ENCODE measurements around the gene LGMN.

The LGMN gene

DNA sequence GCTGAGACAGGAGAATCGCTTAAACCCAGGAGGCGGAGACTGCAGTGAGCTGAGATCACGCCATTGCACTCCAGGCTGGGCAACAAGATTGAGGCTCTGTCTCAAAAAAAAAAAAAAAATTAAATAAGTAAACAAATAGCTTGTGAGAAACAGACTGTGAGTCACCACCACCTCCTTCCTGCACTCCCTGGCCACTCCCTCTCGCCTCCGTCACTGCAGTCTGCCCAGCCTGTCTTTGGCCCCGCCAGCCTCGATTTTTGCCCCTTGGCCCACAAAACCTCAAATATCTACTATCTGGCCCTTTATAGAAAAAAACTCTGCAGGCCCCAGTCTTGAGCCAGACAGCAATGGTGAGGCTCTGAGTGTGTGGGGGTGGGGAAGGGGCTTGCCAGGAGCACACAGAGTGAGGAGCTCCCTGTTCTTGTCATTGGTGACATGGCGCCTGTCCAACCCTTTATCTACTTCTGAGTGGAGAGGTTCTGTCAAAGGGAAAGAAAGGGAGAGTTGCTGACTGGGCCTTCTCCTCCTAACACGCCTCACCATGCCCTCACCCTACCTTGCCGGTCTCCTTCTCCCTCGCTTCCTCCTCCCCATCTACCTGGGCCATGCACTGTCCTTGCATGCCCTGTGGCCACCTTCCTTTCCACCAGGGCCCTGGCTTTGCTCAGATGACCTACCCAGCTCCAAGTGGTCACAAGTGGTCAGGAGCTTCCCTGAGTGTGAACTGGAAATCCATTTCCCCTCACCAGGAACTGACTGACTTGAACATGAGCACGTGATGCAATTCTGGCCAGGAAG lies 22.1 kb downstream of the LGMN start:
- no peak for DNase-seq (ENCODE audit: low spot score)

DNA sequence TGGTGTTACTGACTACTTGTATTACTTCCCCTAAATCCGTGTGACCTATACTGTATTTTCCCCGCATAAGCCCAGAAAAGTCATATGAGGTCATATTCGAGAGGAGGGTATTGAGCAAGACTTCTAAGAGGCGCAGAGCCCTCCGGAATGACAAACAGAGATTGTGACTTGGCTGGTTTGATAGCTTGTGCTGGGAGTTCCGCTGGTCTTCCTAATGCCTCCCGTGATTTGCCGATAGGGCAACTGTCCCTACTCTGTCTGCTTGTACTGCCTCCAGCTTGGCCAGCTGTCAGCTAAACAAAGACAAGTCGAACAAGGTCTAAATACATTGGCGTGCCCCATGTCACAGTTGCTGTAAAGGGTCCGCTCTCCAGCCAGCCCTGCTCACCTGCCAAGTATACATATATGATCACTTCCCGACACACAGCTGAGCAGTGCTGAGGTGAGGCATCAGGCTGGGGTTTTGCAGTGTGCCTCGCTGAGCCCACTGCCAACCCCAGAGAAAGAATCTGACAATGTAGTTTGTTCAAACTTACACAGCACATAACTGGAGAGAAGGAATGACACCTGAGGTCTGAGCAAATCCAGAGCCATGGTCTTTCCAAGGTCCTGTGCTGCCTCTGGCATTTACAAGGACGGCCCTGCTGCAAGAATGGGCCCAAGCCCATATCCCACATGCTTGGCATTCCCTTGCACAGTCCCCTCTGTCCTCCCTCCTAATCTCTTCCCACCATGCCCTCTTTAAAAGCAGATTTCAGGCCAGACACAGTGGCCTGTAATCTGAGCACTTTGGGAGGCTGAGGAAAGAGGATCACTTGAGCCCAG lies 23.7 kb downstream of the LGMN start:
- no peak for DNase-seq (ENCODE audit: low spot score)

DNA sequence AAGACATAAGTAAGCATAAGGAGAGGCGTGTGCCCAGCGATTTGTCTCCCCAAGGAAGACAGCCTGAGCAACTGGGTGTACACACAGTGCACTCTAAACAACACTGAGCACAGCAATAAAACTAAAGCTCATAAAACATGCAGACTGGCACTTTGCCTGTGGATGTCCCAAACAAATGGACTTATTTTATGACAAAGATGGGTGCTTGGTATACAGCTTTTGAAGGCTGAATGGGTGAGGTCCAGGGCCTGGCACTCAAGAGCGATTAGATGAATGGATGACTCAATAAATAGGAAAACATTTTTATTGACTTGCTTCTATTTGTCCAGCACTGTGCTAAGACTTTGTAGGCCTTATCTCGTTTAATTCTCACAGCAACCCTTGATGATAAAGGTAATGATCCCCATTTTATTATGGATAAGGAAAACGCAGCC lies 28.5 kb downstream of the LGMN start:
- DNase-seq (ENCODE audit: low spot score): no peak

DNA sequence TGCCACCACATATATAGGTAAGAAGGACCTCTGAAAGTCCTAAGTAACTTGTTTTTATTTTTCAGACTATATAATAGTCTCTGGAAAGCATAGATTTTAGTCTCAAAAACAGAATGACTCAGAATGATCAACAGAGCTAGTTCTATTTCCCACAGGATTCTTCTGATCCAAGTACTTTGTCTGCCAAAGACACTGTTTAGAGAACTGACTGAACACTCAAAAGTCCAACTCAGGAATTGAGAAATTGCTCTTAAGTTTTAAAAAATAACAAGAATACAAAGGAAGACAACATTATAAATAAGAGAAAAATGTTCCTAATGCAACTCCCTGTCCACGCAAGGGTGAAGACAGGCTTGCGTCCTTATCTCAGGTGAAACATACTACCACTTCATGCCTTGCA lies 29.0 kb downstream of the LGMN start:
- DNase-seq (ENCODE audit: low spot score): no peak

DNA sequence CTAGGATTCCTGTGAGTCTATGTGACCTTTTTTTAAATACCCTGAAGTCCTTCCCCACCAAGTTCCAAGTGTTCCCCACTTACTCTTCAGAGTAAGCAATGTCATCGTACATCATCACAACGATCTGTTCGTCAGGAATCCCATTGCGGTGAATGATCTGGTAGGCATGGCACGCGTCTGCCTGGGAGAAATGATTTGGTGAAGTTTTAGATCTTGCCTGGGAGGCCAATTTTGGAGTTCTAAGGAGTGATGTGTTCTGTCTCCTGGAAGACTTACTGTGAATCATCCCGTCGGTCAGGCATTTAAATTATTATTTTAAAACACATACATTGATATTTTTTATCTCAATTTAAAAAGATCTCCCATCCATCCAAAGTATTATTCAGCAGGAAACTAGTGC lies 29.8 kb downstream of the LGMN start:
- DNase-seq (ENCODE audit: low spot score): no peak

DNA sequence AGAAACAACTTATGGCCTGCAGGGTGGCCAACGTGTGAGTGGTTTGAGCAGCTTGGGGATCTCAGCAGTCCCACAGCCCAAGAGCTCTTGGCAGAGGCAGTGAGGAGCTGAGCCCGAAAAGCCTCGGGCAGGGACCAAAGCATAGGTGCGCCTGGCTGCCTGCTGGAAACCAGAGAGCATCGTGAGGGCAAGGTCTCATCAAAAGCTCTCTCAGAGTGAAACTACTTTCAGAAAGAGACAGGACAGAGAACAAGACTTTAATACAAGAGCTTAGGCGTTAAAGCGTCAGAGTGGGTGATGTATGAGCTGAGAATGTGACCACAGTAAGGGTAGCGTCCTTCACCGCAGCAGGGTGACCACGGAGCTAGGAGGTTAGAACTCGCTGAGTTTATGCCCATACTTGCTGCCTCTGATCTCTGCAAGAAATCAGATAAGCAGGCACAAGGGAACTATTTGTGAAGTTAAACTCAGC lies 30.8 kb downstream of the LGMN start:
- DNase-seq (ENCODE audit: low spot score): no peak

DNA sequence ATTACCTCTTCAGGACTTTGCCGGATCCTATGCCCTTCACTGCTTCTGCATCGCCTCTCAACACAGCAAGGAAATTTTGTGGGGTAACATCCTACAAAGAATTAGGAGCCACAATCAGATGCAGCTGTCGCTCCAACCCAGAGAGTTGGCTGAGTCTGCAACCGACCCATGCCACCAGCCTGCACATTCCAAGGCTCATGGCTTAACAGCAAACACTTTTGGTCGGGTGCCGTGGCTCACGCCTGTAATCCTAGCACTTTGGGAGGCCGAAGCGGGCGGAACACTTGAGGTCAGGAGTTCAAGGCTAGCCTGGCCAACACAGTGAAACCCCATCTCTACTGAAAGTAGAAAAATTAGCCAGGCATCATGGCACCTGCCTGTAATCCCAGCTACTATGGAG lies 32.3 kb downstream of the LGMN start:
- DNase-seq (ENCODE audit: low spot score): no peak

DNA sequence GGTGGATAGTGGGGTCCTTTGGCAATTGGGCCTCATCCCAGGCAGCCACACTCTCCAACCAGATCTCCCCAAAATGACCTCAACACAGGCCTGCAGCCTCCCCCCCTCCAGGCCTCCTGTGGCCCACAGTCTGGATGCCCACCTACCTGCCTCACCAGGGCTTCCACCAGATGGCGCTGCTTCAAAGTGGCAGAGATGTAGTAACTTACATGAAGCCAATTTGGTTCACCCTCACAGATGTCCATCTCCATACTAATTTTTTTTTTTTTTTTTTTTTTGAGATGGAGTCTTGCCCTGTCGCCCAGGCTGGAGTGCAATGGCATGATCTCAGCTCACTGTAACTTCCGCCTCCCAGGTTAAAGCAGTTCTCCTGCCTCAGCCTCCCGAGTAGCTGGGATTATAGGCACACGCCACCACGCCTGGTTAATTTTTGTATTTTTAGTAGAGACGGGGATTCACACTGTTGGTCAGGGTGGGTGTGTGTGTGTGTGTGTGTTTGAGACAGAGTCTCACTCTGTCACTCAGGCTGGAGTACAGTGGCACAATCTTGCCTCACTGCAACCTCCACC lies 33.6 kb downstream of the LGMN start:
- DNase-seq (ENCODE audit: low spot score): peak; percentile 84

DNA sequence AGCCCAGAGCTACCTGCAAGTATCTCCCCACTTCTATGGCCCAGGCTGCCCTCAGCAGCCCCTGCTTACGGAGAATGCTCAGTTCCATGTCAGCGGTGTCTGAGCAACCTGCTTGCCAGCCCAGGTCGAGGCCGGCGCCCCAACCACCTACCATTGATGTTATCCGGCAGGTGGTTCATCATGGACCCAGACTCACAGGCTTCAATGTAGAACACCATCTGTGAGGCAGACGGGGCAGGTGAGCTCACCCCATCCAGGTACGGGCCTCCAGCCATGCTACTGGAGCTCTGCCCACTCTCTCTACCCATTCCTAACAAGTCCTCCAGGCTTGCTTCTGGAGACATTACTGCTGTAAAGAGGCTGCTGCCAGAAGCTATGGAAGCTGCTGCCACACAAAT lies 35.8 kb downstream of the LGMN start:
- no peak for DNase-seq (ENCODE audit: low spot score)

DNA sequence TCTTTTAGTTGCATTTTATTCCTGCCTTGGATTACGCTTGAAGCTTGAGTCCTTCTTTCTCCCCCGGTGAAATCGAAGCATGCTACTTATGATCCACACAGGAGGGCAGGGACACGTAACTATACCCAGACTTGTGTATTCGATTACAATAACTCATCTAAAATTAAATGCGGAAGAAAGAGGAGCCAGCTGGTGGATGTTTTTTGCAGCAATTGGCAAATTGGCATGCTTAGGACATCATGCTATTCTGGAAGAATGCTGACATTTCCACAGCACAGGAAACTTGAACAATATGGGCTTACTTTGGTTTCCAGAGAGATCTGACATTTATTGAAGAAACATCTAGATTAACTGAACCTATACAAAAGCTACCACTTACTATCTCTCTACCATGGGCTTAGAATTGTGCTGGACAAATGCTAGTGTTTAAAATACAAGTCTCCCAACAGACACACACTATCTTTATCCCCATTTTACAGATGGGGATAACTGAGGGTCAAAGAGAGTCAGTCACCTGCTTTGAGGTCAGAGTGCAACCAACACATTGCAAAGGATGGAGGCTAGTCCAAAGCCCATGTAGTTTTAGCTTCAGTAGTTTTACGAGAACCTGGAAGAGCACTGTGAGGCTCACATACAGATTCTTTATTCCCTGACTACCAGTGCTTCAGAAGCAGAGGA lies 36.3 kb downstream of the LGMN start:
- no peak for DNase-seq (ENCODE audit: low spot score)

DNA sequence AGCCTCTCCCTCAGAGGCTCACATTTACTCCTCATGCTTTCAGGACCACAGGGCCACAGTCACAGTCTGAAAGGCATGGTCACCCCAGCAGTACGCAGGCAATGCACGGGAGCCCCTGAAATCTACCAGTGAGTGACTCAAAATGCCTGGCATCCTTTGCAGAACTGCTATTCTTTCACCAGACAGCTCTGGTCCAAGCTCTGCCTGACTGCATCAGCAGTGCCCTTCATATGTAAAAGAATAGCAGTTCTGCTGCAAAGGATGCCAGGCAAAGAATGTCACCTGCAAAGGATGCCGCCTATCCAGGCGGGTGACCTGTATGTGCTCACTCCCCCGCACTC lies 38.5 kb downstream of the LGMN start:
- DNase-seq (ENCODE audit: low spot score): no peak

DNA sequence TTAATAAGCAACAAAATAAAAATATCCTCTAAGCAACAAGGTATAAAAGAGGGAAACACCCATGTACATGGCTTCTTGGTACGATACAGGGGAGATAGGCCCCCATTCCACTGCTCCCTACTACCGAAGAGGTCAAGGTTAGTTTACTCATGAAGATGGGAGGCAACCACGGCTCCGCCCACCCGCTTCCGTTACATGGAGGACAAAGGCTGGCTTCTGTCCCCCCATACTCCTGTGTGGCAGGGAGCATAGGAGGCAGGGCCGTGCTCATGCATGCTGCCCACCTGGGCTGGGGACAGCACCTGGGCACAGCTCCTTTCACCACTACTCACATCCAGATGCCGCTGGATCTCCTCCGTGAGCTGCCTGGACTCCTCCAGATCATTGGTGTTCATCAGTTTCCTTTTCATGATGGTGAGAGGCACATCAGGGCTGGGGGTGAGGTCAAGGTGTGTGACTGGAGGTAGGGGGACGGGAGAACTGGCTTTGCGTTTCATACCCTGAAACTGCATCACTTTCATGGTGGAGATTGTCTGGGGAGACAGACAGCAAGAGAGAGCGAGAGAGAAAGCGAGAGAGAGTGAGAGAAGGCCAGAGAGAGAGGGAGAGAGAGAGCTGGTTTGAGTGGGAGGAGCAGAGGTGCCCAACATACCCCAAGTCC lies 39.0 kb downstream of the LGMN start:
- no peak for DNase-seq (ENCODE audit: low spot score)

DNA sequence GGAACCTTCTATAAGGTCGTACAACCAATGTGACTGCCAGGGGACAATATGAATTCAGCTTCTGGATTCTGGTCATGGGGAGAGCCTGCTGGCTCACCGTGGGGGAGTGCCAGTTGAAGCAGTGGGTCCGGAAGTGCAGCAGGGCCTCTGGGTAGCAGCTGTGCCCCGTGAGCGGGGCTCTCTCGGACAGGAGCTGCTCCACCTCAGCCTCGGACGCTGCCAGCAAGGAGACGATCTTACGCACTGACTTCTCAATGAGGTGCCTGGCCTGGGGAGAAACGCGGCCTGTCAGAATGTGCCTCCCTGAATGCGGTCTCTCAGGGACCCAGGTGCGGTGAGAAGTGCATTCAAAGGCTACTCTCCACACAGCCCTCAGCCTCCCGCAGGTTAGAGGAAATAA lies 42.0 kb downstream of the LGMN start:
- no peak for DNase-seq (ENCODE audit: low spot score)

DNA sequence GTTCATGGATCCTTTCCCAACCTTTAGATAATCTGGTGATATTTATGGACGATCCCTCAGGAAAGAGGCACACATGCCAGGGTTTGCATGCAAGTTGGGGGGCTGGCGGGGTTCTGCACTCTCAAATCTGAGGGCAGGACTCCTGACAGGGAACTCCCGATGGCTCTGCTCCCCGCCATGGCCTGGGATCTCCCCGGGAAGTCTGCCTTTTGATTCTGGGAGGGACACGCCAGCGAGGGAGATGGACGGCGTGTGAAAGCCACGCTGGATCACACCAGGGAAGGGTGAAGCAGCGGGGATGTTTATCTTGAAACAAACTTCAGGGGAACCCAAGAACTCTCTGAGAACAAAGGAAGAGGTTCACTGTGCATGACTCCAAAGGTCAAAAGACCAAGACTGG lies 43.6 kb downstream of the LGMN start:
- no peak for DNase-seq (ENCODE audit: low spot score)

DNA sequence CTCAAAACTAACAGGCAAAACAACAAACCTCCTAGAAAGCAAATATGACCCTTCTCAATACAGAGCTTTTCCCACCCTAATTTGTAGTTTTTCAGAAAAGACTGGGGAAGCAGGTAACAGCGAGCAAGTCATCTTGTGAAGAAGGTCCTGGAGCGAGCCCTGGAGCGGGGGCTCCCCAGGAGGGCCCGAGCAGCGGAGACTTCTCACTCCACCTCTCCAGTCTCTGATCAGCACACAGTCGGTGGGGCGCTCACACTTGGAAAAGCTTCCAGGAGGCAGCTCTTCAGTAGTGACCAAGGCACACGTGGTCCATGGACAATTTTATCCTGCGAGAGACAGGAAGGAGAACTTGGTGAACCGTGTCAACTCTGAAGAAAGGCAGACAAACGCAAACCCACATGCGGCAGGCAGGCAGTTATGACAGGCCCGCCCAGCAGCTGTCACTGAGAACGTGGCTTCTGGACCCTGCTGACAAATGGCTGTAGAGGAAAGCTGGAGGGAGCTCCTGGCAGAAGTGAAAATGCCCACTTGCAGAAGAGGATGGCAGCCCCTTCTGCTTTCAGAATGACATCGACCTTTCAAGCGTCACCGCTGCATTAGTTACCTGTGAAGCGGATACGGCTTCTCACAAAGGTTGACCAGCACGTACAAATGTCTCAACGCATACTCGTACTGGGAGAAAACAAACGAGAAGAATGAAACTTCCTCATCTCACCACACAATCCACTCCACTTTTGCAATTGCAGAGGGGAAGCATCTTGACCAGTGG lies 44.2 kb downstream of the LGMN start:
- peak; percentile 88 for DNase-seq (ENCODE audit: low spot score)

DNA sequence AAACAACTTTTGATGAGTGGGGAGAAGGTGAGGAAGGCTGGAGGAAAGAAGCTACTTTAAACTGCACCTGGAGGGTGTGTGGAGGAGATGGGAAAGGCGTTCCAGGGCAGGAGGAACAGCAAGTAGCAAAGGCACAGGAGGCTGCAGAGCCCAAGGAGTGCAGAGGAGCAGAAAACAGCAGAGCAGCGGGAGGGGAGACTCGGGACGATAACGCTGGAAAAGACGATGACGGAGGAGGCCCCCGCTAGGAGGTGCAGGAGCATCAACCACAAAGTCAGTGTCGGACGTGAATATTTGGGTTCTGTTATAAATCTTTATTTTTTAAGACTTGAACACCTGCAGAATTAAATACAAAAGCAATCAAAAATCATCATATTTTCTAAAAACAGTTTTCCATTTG lies 44.9 kb downstream of the LGMN start:
- DNase-seq (ENCODE audit: low spot score): no peak

DNA sequence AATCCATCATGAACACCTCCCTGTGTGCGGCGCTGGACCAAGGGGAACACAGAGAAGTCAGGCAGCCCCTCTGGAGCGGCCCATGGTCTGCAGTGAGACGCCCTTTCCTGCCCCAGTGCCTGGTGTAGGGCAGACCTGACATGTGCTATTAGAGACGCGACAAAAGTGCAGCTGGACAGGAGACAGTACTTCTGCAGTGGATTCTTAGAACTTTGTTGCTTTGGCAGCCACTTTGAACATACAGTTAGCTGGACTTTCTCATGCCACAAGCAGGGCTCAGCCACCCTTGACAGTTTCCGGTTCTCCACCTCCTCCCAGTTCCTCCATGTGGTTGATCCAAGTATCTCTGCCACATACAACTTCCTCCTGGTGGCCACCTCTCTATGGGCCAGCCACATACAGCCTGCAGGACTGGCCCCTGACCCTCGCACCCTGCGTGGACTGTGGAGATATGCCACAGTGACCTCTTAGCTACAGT lies 45.9 kb downstream of the LGMN start:
- DNase-seq (ENCODE audit: low spot score): no peak

DNA sequence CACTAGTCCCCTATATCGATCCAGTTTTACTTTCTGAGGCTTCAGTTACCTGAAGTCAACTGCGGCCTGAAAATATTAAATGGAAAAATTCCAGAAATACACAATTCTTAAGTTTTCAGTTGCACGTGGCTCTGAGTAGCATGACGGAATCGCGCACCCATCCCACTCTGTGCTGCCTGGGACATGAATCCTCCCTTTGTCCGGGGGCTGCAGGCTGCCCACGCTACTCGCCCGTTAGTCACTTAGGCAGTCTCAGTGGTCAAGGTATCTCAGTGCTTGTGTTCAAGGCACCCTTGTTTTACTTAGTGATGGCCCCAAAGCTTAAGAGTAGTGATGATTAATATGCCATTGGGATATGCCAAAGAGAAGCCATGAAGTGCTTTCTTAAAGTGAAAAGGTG lies 46.6 kb downstream of the LGMN start:
- no peak for DNase-seq (ENCODE audit: low spot score)

DNA sequence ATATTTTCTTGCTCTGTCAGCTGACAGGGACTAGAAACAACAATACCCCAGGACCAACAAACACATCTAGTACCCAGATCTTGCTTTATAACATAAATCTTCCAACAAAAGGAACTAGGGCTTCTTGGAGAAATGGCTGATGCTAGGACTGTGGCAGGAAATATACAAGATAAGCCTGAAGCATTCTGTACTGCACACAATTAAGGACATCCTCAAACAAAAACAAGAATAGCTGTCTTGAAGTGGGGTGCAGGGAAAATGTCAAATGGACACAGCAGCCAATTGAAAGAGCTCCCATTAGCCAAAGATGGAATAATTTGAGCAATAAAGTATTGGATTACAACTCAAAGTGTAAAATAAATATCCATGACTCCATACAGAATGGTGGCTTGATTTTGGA lies 50.0 kb downstream of the LGMN start:
- DNase-seq (ENCODE audit: low spot score): no peak

DNA sequence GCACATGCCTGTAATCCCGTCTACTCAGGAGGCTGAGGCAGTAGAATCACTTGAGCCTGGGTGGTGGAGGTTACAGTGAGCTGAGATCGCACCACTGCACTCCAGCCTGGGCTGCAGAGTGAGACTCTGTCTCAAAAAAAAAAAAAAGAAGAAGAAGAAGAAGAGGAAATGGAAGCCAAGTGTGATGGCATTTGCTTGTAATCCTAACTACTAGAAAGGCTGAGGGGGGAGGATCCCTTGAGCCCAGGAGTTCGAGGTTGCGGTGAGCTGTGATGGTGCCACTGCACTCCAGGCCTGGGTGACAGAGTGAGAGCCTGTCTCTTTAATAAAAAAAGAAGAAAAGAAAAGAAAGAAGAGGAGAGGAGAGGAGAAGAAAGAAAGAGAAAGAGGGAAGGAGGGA lies 52.1 kb downstream of the LGMN start:
- no peak for DNase-seq (ENCODE audit: low spot score)

DNA sequence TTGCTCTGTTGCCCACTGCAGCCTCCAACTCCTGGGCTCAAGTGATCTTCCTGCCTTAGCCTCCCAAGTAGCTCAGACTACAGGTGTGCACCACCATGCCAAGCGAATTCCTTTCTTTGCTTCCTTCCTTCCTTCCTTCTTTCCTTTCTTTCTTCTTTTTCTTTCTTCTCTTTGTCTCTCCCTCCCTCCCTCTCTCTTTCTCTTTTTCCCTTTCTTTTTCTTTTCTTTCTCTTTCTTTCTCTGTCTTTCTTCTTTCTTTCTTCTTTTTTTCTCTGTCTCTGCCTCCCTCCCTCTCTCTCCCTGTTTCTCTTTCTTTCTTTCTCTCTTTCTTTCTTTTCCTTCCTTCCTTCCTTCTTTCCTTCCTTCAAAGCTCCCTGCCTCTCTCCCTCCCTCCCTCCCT lies 52.9 kb downstream of the LGMN start:
- DNase-seq (ENCODE audit: low spot score): no peak
